MM.1S (cell line): ENCODE measurements around the gene RAPGEF4.

ENCODE experiments used
- CTCF ChIP-seq: fragments of 300-600 bp; sonication (generic); IDR thresholded peaks from 2 replicates; pipeline ENCODE4 v1.5.1; 2016; ENCODE audit warnings: antibody characterized with exemption, low read length, mixed read lengths
- EZH2 ChIP-seq: fragments of 300-600 bp; sonication (generic); optimal IDR thresholded peaks from 2 replicates; pipeline ENCODE3; 2017; ENCODE audit warnings: low read depth, mild to moderate bottlenecking, antibody characterized with exemption, low read length, mixed read lengths
- EZH2phosphoT487 ChIP-seq: fragments of 300-600 bp; sonication (generic); IDR thresholded peaks from 2 replicates; pipeline ENCODE4 v1.6.1; 2018; ENCODE audit warnings: antibody characterized with exemption, low read length

DNA sequence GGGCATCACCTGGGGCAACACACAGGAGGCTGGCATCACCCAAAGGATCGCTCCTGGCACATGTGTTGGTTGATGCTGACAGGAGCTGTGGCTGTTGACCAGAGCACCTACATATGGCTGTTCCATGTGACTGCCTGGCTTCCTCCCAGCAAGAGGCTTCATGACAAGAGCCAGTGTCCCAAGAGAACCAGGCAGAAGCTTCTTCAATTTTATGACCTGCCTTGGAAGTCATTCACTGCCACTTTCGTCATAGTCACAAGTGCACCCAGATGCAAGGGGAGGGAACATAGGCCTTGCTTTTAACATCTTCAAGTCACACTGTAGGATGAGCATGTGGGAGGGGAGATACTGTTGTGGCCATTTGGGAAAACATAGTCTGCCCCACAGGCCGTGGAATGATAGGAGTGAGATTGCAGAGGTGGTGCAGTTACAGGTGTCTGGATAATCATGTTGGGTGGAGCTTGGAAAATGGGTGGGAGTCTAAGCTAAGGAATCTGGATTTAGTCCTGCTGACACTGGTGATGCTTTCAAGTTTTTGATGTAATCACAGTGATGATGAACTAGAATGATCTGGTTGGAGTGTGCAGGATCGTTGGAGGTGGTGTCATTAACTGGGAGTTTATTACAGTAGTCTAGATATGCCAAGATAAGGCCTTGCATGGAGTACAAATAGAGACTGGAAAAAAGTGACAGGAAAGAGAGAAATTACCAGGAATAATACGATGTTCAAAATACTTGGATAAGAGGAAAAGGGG is 107.0 kb downstream of the RAPGEF4 start:
- TF ChIP-seq CTCF (no peak), EZH2 (no peak), EZH2phosphoT487 (no peak)
